PFSK-1 (cell line): ENCODE measurements around the gene NAA38.

Experiments used
- FOXP2 ChIP-seq: optimal IDR thresholded peaks from 2 replicates; pipeline ENCODE3; 2011; ENCODE audit warnings: borderline replicate concordance, control low read depth, inconsistent platforms; ENCODE audit not compliant: insufficient read depth; ENCODE audit errors: extremely low read length, extremely low read depth
- POLR2AphosphoS5 ChIP-seq: IDR thresholded peaks from 2 replicates; pipeline ENCODE4 v1.6.1; 2012; ENCODE audit warnings: low read depth, mild to moderate bottlenecking, control low read depth, low read length, moderate library complexity
- SIN3A ChIP-seq: IDR thresholded peaks from 2 replicates; pipeline ENCODE4 v1.6.1; 2012; ENCODE audit warnings: mild to moderate bottlenecking, low read length, moderate library complexity, borderline replicate concordance; ENCODE audit not compliant: insufficient read depth
- TAF1 ChIP-seq: IDR thresholded peaks from 2 replicates; pipeline ENCODE4 v1.6.1; 2012; ENCODE audit warnings: low read length, control low read depth, borderline replicate concordance; ENCODE audit not compliant: insufficient read depth
- TF ChIP-seq, protein P1 (sequence below), 2 experiments: IDR thresholded peaks; 2 replicates each; pipeline versions ENCODE4 v1.6.1 to v1.8.0; 2011 to 2012; ENCODE audit warnings: low read depth in 2 of 2, low read length in 2 of 2, control low read depth in 1 of 2, inconsistent platforms in 1 of 2, mild to moderate bottlenecking in 1 of 2, moderate library complexity in 1 of 2; ENCODE audit not compliant: insufficient read depth in 1 of 2

Gene NAA38

GRCh38 chr17:7831233-7831632, 26.1 kb downstream of the NAA38 start:
- TF ChIP-seq, protein P1, sequence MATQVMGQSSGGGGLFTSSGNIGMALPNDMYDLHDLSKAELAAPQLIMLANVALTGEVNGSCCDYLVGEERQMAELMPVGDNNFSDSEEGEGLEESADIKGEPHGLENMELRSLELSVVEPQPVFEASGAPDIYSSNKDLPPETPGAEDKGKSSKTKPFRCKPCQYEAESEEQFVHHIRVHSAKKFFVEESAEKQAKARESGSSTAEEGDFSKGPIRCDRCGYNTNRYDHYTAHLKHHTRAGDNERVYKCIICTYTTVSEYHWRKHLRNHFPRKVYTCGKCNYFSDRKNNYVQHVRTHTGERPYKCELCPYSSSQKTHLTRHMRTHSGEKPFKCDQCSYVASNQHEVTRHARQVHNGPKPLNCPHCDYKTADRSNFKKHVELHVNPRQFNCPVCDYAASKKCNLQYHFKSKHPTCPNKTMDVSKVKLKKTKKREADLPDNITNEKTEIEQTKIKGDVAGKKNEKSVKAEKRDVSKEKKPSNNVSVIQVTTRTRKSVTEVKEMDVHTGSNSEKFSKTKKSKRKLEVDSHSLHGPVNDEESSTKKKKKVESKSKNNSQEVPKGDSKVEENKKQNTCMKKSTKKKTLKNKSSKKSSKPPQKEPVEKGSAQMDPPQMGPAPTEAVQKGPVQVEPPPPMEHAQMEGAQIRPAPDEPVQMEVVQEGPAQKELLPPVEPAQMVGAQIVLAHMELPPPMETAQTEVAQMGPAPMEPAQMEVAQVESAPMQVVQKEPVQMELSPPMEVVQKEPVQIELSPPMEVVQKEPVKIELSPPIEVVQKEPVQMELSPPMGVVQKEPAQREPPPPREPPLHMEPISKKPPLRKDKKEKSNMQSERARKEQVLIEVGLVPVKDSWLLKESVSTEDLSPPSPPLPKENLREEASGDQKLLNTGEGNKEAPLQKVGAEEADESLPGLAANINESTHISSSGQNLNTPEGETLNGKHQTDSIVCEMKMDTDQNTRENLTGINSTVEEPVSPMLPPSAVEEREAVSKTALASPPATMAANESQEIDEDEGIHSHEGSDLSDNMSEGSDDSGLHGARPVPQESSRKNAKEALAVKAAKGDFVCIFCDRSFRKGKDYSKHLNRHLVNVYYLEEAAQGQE (IDR thresholded peaks at IDR 0.05; ENCODE audit: insufficient read depth in 1 of 2, low read depth in 2 of 2, low read length in 2 of 2): no peak
- TF ChIP-seq TAF1: no peak
- TF ChIP-seq SIN3A: no peak
- no peak for TF ChIP-seq POLR2AphosphoS5
- no peak for TF ChIP-seq FOXP2

DNA sequence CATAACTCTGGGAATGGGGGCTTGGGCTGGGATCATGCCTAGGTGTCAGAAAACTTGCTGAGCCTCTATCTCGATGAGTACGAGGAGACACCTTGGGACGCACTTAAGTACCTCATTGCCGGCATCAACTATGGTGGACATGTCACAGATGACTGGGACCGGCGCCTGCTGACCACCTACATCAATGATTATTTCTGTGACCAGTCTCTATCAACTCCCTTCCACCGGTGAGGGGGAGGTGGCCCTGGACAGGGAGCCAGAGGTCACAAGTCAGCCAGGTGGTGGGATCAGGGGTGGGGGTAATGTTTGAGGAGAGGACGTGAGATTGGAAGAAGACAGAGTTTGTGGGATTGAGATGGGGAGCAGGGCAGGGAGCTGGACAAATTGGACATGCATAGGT, 26.7 kb downstream of the NAA38 start:
- TF ChIP-seq, protein P1 (IDR thresholded peaks at IDR 0.05; ENCODE audit: insufficient read depth in 1 of 2, low read depth in 2 of 2, low read length in 2 of 2): no peak
- no peak for TF ChIP-seq SIN3A
- TF ChIP-seq TAF1: no peak
- TF ChIP-seq POLR2AphosphoS5: no peak
- TF ChIP-seq FOXP2: no peak

GRCh38 chr17:7825206-7825990, 32.0 kb downstream of the NAA38 start:
- TF ChIP-seq FOXP2: no peak
- TF ChIP-seq POLR2AphosphoS5: no peak
- TF ChIP-seq, protein P1 (IDR thresholded peaks at IDR 0.05; ENCODE audit: insufficient read depth in 1 of 2, low read depth in 2 of 2, low read length in 2 of 2): no peak
- no peak for TF ChIP-seq TAF1
- no peak for TF ChIP-seq SIN3A

DNA sequence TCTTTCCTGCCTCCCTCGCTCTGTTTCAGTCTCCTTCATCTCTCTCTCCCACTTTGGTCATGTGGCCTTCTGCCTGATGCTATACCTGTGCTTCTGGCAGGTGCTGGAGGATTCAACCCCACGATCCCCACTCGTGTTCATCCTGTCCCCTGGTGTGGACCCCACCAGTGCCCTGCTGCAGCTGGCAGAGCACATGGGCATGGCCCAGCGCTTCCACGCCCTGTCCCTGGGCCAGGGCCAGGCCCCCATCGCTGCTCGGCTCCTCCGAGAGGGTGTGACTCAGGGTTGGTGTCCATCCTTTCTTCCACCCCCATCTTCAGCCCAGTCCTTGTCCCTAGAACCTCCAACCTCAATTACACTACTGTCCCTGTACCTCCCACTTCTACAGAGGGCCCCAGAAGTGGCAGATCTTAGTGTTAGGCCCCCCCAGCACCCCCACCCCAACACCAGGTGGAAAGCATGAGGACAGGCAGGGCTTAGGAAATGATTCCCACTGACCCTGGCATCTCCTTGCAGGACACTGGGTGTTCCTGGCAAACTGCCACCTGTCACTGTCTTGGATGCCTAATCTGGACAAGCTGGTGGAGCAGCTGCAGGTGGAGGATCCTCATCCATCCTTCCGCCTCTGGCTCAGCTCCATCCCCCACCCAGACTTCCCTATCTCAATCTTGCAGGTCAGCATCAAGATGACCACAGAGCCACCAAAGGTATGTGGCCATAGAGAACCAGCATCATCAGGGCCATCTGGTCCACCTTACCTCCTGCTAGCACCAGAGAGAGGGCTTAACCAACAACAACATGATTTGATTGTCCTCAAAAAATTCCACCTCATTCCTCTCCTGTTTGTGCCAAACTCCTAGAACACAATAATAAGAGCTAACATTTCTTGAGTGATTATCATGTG, 33.1 kb downstream of the NAA38 start:
- TF ChIP-seq, protein P1 (IDR thresholded peaks at IDR 0.05; ENCODE audit: insufficient read depth in 1 of 2, low read depth in 2 of 2, low read length in 2 of 2): no peak
